SIG-M5 treated with dmso at 0.1 percent for 504 hours (cell line): ENCODE data around the gene PCDHGA2.
A peak's percentile ranks its signal among the peaks of the same experiment; 100 is the strongest.
"Not testable (repeated sequence)": the region's sequence is repeated elsewhere in the genome, so short reads cannot be mapped to it uniquely, and the experiment has no call there.

Experiments
- DNase-seq: peaks from one replicate; lab custom pipeline; 2025; ENCODE audit not compliant: unreplicated experiment; lab: John Stamatoyannopoulos, UW

The PCDHGA2 gene

DNA sequence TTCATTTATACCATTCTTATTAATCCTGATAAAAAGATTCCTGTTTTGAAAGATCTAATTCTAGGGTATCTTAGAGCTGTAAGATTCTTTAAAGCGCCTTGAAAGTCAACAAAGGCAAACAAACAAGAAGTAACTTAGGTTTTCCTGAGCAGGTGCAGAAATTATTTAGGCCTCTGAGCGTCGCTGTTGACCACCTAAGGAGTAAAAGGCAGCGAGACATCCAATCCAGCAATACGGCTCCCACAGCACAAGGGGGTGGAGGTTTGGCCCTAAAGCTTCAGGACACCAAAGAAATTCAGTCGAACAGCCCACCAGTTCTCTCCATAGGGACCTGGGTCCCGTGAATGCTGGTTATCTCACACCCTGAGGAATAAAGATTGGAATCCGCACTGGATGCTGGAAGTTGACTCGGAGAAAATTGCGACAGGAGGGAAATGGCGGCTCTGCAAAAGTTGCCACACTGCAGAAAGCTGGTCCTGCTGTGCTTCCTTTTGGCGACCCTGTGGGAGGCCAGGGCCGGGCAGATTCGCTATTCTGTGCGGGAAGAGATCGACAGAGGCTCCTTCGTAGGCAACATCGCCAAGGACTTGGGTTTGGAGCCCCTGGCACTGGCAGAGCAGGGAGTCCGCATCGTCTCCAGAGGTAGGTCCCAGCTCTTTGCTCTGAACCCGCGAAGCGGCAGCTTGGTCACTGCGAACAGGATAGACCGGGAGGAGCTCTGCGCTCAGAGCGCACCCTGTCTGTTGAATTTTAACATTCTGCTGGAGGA lies at the start of gene PCDHGA2:
Gene PCDHGA2 (plus strand): TSS at position 223 of the 769 bp plus-strand sequence.
- DNase-seq, result no peak

DNA sequence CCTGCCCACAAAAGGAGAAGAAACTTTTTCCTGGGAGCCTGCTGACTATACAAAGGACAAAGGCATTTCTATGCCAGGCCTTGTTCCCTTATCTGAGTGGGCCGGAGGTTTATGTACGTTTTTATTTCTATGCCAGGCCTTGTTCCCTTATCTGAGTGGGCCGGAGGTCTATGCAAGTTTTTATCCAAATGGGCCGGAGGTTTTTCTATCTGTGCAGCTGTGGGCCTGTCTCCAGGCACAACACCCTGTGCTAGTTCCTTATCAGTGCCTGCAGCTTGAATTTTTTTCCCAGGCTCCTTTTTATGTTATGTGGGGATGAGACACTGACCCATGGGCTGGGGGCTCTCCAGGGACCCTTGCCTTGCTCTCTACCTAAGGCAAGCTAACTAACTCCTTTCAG lies 40.2 kb upstream of the PCDHGA2 start:
- no peak for DNase-seq

DNA sequence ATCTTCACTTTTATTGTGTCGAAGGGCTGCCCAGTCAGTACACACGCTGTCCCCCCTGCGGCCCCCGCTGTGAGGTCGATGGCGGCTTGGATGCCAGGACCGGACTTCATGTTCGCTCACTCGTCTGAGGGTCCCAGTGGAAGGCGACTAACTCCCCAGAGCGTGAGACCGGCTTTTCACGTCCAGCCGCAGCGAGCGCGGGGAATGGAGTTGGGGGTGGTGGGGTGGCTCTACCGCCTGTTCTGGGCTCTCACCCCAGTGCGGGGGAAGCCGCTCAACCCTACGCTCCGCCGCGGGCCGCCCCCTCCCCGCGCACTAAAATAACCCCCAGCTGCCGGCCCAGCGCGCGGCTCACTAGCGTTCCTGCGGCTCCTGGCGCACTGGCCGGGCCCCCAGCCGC lies 34.8 kb upstream of the PCDHGA2 start, which contains the start of gene SLC25A2:
Gene SLC25A2 (minus strand): TSS at position 294 of the 400 bp plus-strand sequence. CDS start 184 bp downstream, at position 110.
- no peak for DNase-seq

DNA sequence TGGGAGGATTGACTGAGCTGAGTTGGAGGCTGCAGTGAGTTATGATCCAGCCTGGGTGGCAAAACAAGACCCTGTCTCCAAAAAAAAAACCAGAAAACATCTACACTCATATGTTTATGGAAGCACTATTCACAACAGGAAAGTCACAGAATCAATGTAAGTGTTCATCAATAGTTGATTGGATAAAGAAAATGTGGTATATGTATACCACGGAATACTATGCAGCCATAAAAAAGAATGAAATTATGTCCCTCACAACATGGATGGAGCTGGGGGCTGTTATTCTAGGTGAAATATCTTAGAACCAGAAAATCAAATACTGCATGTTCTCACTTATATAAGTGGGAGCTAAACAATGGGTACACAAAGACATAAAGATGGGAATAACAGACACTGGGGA lies 31.9 kb upstream of the PCDHGA2 start:
- DNase-seq, result no peak

DNA sequence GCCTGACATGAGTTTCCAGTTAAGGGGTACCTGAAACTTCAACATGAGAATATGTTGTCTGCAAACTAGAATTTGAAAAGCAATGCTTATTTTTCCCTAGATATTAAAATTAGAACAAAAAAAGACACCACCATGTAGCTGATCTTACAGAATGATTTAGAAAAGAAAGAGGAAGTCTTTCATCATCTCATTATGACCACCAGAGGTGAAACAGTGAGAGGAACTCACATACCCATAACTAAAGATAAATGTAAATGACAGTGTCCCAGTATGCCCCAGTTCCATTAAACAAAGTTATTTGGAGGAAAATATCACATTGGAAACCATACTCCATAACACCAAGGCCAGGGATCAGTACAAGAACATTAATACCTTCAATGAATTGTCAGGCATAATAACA lies 24.8 kb upstream of the PCDHGA2 start:
- peak; percentile 13 for DNase-seq

DNA sequence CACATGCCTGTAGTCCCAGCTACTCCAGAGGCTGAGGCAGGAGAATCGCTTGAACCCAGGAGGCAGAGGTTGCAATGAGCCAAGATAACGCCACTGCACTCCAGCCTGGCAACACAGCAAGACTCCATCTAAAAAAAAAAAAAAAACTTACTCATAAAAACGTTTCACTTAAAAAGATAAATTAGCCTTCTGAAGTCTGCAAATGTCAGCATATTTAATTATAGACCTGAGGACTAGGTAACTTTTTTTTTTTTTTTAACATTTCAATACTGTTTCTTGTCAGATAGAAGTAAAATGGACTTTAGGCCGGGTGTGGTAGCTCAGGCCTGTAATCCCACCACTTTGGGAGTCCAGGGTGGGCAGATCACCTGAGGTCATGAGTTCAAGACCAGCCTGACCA lies 21.6 kb upstream of the PCDHGA2 start:
- DNase-seq, result not testable (repeated sequence)

DNA sequence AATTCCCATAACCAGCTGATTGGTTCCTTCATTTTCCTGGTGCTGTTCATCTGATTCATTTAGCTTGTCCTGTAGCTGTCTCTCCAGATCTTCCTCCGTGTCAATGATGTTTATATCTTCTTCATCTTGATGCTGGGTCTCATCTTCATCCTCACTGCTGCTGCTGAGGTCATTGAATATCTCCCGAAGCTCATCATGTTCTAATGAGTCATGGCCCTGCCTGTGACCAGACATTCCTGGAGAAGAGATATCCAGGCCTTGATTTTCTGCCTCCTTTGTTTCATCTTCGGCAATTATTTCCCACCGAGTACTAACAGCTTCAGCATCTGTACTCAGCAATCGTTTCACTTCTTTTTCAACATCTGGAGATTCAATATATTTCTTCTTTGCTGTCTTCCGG lies 19.4 kb upstream of the PCDHGA2 start:
- no peak for DNase-seq

DNA sequence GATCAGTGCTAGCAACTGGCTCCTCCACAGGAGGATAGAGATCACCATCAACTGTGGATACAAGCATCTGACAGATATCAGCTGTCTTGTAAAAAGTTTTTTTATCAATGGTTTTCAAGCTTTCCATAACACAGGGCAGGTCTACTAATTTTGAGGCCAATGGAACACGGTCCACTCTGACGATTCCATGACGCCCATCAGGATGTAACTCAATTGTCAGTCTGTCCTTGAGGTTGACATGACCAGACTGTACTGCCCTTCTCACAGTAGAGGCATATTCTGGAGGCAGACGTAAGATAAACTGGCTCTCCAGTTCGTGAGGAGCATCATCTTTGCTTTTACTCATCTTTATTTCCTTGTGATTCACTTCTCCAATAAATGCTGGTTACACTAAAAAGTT lies 18.9 kb upstream of the PCDHGA2 start:
- DNase-seq, result no peak

DNA sequence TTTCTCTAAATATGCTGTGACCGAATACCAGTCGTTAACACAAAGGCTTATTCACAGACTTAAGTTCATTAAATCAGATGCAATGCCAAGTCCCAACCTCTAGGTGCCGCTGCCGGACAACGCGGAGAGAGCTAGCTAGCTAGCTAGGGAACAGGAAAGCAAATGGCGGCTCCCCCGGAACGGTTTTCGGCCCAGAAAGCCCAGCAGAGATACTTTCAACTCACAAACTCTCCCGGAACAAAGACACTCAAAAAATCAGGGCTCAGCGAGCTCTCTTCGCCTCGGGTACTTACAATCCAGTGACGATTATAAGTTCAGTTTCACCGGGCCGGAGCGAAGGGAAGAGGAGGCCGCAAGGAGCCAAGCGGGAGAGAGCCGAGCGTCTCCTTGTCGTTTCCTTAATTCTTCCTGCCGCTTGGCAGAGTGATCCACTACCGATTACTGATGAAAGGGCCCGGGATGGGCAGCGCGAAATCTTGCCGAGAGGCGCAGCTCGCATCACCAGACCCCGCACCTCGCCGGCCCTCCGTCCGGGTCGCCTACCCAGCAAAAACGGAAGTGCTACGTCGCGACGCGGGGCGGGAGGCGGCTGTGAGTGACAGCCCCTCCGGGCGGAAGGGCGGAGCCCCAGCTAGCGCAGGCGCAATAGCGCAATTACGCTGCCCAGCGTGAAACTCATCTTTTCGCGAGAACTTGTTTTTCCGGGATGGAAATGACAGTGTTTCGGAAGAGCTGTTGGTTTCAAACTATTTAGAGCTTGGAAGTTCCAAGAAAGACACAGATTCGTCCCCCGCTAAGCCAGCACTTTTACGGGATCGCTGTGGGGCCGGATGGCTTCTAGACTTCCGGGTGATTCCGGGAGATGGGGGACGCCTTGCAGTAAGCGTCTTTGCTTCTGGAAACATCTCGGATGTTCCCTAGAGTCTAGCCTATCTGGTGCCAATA lies 18.1 kb upstream of the PCDHGA2 start, which contains the start of gene TAF7:
Gene TAF7 (minus strand): TSS at position 560 of the 945 bp plus-strand sequence. CDS start 740 bp downstream, outside the sequence.
- DNase-seq, result peak; percentile 80

DNA sequence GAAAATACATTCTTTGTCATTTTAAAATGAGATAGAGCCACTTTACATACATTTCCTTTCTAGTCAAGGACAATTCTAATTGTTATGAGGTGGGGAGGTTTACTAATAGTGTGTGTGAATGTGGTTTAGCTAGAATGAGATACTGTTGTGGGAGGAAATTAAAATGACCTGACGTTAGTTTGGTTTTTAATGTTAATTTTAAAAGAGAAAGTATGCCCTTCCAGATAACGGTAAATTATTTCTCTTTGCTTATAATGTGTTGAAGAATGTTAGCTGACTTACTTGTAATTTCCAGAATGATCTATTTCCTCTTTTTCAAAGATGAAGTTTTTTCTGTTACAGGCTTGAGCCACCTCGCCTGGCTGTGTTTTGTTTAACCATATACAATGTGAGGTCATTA lies 16.3 kb upstream of the PCDHGA2 start:
- DNase-seq, result no peak

DNA sequence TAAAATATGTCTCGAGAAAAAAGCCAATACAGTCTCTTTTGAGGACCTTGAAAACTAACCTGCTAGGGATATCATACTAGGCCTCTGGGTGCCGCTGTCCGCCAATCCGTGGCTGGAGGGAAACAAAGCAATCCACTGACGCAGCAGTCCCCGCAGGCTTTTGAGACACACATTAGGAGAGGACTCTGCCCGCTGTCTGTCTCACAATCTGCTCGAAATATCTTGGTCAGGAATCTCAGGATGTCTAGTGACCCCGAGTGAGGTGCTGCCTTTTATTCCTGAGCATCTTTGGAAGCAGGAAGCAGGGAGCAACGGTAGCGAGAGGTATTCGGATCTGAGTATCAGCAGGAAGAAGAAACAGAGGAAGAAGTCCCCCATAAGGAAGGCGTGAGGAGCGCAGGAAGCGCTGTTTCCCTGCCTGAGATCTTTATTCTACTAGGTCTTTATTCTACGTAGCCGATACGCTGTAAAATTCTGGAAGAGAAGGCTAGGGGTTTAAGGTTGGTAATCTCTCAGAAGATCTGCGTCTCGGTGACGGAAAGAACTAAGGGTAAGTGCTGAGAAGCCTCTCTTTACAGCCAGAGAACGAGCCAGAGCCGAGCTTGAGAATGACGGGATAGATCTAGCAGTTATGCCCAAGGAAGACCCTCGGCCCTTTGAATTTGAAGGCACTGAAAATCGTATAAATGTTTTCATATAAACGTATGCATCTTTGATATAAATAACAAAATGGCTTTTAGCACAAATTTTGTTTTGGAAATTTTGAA lies 12.3 kb upstream of the PCDHGA2 start:
- peak; percentile 43 for DNase-seq

DNA sequence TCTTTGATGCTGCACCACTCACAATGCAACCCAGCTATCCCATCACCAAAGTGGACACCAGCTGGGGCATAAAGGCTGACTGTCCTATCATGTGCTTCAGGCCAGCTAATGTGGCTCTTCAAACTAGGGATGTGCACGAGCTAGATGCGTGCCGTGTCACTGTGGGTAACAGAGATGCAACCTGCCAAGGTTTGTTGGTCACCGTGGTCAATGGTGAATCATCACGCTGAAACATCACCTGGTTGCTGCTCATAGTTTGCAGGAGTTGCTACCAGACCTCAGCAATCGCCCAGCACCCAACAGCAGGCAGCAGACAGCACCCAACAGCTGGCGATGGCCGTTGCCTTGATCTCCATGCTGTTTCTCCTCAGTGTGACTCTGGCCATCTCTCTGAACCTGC lies 10.3 kb upstream of the PCDHGA2 start:
- no peak for DNase-seq

DNA sequence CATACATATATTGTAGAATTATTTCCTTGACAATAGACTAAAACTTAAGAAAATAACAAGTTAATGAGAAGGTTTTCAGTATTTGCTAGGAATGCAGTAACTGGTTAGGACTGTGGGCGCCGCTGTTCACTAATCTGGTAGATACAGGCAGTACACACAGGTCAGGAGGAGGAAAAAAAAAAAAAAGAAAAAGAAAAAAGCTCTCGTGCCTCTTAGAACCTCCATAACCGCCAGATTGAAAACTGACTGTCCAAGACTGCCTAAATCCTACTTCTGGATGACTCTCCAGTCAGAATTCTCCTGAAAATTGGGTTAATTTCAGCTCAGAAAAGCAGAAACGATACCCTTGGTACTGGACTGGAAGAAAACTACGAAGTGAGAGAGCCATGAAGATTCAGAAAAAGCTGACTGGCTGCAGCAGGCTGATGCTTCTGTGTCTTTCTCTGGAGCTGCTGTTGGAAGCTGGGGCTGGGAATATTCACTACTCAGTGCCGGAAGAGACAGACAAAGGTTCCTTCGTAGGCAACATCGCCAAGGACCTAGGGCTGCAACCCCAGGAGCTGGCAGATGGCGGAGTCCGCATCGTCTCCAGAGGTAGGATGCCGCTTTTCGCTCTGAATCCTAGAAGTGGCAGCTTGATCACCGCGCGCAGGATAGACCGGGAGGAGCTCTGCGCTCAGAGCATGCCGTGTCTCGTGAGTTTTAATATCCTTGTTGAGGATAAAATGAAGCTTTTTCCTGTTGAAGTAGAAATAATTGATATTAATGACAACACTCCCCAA lies 8.1 kb upstream of the PCDHGA2 start, which contains the start of gene PCDHGA1:
Gene PCDHGA1 (plus strand): TSS at position 216 of the 782 bp plus-strand sequence.
- DNase-seq, result peak; percentile 36

DNA sequence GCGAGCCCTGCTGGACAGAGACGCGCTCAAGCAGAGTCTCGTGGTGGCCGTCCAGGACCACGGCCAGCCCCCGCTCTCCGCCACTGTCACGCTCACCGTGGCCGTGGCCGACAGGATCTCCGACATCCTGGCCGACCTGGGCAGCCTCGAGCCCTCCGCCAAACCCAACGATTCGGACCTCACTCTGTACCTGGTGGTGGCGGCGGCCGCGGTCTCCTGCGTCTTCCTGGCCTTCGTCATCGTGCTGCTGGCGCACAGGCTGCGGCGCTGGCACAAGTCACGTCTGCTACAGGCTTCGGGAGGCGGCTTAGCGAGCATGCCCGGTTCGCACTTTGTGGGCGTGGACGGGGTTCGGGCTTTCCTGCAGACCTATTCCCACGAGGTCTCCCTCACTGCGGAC lies 6.0 kb upstream of the PCDHGA2 start:
- DNase-seq, result not testable (repeated sequence)

DNA sequence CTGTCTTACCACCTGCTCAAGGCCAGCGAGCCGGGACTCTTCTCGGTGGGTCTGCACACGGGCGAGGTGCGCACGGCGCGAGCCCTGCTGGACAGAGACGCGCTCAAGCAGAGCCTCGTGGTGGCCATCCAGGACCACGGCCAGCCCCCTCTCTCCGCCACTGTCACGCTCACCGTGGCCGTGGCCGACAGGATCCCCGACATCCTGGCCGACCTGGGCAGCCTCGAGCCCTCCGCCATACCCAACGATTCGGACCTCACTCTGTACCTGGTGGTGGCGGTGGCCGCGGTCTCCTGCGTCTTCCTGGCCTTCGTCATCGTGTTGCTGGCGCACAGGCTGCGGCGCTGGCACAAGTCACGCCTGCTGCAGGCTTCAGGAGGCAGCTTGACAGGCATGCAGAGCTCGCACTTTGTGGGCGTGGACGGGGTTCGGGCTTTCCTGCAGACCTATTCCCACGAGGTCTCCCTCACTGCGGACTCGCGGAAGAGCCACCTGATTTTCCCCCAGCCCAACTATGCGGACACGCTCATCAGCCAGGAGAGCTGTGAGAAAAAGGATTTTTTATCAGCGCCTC lies 2.3 kb downstream of the PCDHGA2 start:
- not testable (repeated sequence) for DNase-seq

DNA sequence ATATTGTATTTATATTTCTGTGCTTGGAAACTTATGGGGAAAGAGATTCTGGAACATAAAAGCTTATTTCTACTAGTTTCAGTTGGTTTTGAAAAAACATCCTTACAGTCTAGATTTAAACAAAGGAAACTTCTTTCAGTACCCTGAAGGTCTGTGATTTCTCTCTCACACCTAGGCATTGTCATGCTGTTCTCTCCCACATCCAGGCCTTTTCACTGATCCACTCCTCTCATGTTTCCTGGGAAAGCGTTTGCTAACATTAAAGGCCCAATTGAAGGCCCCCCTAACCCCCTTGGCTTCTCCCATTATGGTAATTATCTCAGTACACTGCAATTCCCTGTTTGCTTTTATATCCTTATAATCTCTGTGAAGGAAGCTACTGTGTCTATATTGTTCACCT lies 4.2 kb downstream of the PCDHGA2 start:
- no peak for DNase-seq

DNA sequence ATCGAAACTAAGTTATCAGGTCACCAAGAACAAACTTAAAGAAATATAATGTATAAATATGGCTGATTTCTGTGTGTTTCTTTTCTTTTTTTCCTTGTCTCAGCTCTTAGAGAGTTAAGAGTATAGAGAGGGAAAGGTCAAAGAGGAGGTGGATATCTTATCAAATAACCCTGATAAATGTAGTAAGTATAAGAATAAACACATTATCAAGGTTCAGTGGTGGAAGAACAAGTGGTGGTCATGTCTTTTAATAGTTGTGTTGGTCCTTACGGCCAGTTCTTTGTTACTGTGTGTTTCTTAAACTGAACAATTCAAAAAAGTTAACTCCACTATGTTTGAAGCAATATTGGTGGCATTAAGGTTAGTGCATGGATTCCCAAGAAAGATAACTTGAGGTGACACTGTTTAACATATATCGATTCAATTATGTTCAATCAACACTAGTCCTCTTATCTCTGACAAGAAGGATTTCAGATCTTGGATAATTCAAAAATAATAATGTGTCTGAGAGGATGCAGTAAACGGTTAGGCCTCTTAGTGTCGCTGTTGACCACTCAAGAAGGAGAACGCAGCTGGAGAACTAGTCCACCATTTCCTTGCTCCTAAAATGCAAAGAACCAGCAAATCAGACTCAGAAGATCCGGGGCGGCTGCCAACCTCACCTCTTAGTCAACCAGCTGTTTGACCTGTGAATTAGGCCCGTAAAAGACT lies 4.8 kb downstream of the PCDHGA2 start, which contains the start of gene PCDHGA3:
Gene PCDHGA3 (plus strand): TSS at position 588 of the 711 bp plus-strand sequence. CDS start 205 bp downstream, outside the sequence.
- DNase-seq, result no peak

DNA sequence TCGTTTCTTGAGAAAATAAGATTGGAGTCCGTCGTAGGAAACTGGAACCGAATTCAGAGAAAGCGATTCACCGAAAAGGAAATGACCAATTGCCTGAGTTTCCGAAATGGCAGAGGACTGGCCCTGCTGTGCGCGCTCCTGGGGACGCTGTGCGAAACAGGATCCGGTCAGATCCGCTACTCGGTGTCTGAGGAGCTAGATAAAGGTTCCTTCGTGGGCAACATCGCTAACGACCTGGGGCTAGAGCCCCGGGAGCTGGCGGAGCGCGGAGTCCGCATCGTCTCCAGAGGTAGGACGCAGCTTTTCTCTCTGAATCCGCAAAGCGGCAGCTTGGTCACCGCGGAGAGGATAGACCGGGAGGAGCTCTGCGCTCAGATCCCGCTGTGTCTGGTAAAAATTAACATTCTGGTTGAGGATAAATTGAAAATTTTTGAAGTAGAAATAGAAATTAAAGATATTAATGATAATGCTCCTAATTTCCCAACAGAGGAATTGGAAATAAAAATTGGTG lies 5.4 kb downstream of the PCDHGA2 start:
- no peak for DNase-seq

DNA sequence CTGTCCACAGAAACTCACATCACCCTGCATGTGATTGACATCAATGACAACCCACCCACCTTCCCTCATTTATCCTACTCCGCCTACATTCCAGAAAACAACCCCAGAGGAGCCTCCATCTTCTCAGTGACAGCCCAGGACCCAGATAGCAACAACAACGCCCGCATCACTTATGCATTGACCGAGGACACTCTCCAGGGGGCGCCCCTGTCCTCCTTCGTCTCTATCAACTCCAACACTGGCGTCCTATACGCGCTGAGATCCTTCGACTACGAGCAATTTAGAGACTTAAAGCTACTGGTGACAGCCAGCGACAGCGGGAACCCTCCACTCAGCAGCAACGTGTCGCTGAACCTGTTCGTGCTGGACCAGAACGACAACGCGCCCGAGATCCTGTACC lies 6.8 kb downstream of the PCDHGA2 start:
- DNase-seq, result no peak
